GM12872 (cell line): Measurements from ENCODE around the gene LYL1.

Source experiments
- CTCF ChIP-seq: IDR thresholded peaks from 3 replicates; pipeline ENCODE4 v1.5.1; 2011; ENCODE audit warnings: low read depth, mild to moderate bottlenecking, low read length, moderate library complexity; ENCODE audit not compliant: insufficient read depth

LYL1 gene

GRCh38 chr19:13122980-13123957 lies 20.6 kb upstream of the LYL1 start:
- TF ChIP-seq CTCF = no peak

- TF ChIP-seq CTCF = no peak
Observed at GRCh38 chr19:13122275-13122878, 19.7 kb upstream of the LYL1 start.

GRCh38 chr19:13121551-13122274 lies 19.1 kb upstream of the LYL1 start:
- no peak for TF ChIP-seq CTCF

GRCh38 chr19:13120817-13121216 lies 18.2 kb upstream of the LYL1 start:
- TF ChIP-seq CTCF = no peak

GRCh38 chr19:13120031-13120430 lies 17.4 kb upstream of the LYL1 start:
- no peak for TF ChIP-seq CTCF

GRCh38 chr19:13119627-13120026 lies 17.0 kb upstream of the LYL1 start:
- no peak for TF ChIP-seq CTCF
